Activated CD8-positive, alpha-beta memory T cell treated with anti-CD3 and anti-CD28 coated beads, Interleukin-2, amount 50 U/mL, for 1 hour (primary cell): ENCODE measurements around the gene DHH.
"Not testable (repeated sequence)": the region's sequence is repeated elsewhere in the genome, so short reads cannot be mapped to it uniquely, and the experiment has no call there.

Source experiments
- DNase-seq: peaks from one replicate; pipeline ENCODE4 v3.0.0-alpha.2; 2020; ENCODE audit errors: extremely low read depth

The DHH gene

DNA sequence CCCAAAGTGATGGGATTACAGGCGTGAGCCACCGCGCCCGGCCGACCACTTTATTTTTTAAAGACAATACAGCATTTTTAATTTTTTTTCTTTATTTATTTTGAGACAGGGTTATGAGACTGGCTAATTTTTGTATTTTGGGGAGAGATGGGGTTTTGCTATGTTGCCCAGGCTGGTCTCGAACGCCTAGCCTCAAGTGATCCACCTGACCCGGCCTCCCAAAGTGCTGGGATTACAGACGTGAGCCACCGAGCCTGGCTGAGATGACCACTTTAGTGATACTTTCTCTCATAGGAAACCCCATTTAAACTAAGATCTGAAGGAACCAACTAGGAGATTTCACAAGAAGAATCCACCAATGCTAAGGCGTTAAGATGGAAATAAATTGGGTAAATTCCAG lies 23.6 kb downstream of the DHH start:
- DNase-seq, result no peak

DNA sequence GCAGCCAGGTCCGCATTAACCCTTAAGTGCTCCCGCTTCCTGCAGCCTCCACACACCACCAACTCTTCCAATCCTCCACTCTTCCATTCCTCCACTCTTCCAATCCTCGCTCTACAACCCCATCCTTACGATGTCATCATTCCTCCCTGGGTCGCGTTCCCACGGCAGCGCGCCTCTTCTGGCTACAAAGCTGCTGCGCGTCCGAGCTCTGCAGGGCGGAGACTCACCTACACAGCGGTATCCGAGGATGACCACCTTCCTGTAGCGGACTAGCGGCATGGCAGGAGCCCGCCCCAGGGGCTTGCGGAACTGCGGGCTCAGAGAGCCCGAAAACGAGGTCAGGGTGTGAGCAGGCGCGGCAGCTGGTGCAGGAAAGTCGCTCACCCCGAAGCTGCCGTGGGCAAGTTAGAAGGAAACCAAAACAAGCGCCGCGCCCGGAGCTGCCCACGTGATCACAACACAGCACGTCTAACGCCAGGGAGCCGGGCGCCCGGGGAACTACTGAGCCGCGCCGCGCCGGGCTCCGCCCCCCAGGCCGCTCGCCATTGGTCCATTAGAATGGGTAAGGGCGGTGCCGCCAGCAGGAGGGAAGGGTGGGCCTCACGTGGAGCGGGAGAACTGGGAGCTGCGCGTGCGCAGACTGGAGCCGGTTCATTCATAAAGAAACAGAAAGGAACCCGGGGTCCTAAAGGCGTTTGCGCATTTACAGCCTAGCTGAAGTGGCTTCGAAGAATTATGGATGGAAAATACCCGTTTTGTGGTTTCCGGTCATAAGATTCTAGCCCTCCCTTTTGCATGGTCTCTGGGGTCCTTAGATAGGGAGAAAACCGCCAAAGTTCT lies 24.9 kb downstream of the DHH start, which contains the start of gene RHEBL1:
RHEBL1 (minus strand) TSS at position 473 of the 840 bp plus-strand sequence; CDS start at position 279, 194 bp downstream.
- DNase-seq, result peak; percentile 95

GRCh38 chr12:49068879-49069506 lies 25.6 kb downstream of the DHH start:
- no peak for DNase-seq

DNA sequence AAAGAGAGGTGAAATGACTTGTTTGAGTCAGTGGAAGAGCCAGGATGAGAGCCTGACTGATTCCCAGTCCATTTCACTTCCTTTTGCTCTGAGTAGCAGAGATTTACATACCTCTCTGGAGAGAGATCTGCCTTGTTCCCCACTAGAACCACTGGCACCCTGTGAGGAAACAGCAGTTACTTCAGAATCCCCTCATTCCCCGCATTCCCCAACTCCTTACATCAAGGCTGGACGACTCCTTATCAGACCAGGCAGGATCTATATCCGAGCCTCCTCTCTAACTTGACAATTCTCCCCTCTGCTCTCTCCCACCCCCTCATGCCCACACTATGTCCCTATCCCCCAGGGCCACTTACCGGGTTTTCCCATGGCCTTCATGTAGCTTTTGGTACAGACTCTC lies 28.5 kb downstream of the DHH start:
- no peak for DNase-seq

DNA sequence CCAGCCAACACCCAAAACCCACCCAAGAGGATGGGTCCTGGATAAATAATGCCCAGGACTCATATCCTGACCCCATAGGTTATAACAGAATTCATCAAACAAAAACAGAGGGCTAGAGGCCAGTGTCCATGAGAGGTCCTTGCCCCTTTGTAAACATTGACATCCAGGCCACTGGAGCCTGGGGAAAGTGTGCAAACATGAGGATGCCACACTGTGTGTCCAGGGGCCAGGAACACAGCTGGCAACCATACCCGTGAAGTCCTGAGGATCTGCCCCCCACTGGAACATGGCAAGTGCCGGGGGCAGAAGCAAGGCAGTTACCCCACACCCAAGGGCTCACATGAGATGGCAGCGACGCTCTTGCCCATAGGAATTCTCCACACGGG lies 29.8 kb downstream of the DHH start:
- no peak for DNase-seq

- DNase-seq, result not testable (repeated sequence)
Measured at GRCh38 chr12:49061916-49062315, 32.7 kb downstream of the DHH start.

- DNase-seq, result no peak
Measured at GRCh38 chr12:49061157-49061650, 33.4 kb downstream of the DHH start.

GRCh38 chr12:49060237-49061156 lies 34.1 kb downstream of the DHH start, which contains the start of gene KMT2D:
KMT2D (minus strand) TSS chr12:49060794; CDS start chr12:49055324, 5,470 bp downstream.
- peak; percentile 76 for DNase-seq

DNA sequence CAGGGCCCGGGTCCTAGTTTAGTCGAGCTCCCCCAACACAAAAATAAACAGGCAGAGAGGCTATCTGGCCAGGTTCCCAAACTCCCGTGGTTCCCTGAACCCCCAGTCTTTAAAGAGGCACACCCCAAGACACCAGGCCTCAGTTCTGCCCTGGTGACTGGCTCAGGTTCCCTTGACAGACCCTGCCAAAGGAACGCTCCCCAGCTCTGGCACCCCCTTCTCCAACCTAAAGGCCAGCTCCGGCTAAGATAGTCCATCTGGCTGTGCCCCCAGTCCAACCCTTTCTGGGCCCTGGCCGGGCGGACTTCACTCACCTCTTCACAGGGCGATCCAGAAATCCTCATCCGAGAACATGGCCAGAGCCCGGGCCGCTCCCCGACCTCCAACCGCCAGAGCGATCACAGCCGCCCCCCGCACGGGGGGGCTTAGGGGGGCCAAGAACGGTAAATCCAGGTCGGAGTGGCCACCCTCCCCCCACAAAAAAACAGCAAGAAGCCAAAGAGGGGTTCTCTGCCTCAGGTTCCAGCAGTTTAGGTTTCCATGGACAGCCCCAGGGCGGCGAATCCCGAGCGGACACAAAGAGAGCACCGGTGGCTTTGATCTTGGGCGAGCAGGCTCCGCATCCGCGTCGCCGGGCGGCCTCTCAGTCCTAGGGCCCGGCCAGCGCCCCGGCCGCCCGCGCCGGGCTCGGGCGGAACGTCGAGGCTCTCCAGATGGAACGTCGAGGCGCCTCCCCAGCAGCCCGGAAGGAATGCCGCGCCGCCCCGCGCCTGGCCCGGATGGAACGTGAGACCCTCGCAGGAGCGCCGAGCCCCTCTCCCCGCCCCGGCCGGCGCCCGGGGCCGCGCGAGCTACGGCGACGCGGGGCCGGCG lies 35.1 kb downstream of the DHH start:
- no peak for DNase-seq

- DNase-seq, result no peak
Measured at GRCh38 chr12:49059045-49059298, 35.6 kb downstream of the DHH start.

GRCh38 chr12:49058366-49059044 lies 36.1 kb downstream of the DHH start:
- DNase-seq, result no peak

DNA sequence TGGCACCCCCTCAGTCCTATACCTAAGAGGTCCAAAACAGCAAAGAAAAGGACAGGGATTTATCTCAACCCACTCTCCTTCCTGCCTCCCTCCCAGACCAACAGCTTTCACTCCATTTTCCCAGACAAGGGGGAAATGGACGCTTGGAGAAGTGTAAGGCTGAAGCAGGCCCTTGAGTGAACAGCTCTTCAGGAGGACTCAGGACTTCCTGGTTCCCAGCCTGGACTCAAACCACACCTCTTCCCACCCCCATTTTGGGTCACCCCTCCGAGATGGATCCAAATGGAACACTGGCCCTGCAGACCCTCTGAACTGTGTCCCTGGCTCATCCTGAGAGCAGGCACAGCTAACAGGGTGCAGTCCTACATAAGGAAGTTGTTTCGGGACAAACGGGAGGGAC lies 36.7 kb downstream of the DHH start:
- no peak for DNase-seq

- no peak for DNase-seq
Measured at GRCh38 chr12:49055978-49056754, 38.4 kb downstream of the DHH start.

GRCh38 chr12:49055092-49055491 lies 39.5 kb downstream of the DHH start:
- no peak for DNase-seq

DNA sequence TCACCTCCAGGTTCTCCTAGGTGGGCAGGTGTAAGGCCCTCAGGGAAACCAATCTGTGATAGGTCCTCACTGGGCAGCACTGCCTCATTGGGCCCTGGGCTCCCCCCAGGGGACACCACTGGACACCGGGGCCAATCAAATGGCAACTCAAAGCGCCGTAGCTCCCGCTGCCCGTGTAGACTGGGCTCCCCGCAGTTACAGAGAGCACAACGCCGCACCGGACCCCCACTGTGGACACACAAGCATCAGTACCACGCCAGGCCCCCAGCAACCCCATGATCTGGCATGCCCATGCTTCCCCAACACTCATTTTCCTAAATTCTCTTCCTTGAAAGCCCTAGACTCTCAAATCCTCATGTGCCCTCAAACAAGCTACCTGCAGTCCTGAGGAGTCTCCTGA lies 40.1 kb downstream of the DHH start:
- DNase-seq, result no peak

DNA sequence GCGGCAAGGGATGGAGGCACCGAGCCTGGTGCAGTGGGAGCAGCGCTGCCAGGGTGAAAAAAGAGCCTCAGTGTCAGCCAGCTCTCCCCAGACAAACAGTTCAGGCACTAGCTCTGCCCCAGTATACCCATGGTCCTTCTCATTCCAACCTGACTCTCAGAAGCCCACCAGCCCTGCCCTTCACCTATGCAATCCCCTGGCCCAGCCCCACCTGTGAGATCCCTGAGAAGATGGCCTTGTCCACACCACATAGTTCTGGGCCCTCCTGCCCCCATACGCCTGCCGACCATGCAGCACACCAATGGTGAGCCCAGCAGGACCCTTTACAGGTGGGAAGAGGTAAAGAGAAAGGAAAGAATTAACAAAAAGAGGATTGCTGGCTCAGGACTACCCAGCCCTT lies 40.5 kb downstream of the DHH start:
- DNase-seq, result no peak

GRCh38 chr12:49052451-49053208 lies 42.0 kb downstream of the DHH start:
- DNase-seq, result no peak

- DNase-seq, result no peak
Measured at GRCh38 chr12:49051777-49052438, 42.7 kb downstream of the DHH start.

GRCh38 chr12:49051373-49051764 lies 43.2 kb downstream of the DHH start:
- DNase-seq, result no peak
